Glutamatergic neuron (in vitro differentiated cells): ENCODE measurements around the gene CHRM2. TPM values are rescaled to one million over a fixed set of nuclear protein-coding genes. Genes with fewer than 3 reads are reported as not detected.
"Not testable (repeated sequence)": the region's sequence is repeated elsewhere in the genome, so short reads cannot be mapped to it uniquely, and the experiment has no call there.

ENCODE experiments used
- DNase-seq: peaks from one replicate; pipeline ENCODE4 v3.0.0; 2022
- H3K27ac Mint-ChIP-seq: one replicate; pipeline ENCODE4 v1.8.0; 2020; ENCODE audit warnings: mild to moderate bottlenecking, mixed read lengths, inconsistent platforms; ENCODE audit not compliant: unreplicated experiment
- H3K27me3 Mint-ChIP-seq: one replicate; pipeline ENCODE4 v1.8.0; 2020; ENCODE audit warnings: mild to moderate bottlenecking, moderate library complexity, mixed read lengths, inconsistent platforms; ENCODE audit not compliant: unreplicated experiment
- H3K36me3 Mint-ChIP-seq: one replicate; pipeline ENCODE4 v1.8.0; 2020; ENCODE audit warnings: mild to moderate bottlenecking, mixed read lengths, inconsistent platforms; ENCODE audit not compliant: unreplicated experiment
- H3K4me1 Mint-ChIP-seq: one replicate; pipeline ENCODE4 v1.8.0; 2020; ENCODE audit warnings: mild to moderate bottlenecking, low read depth, mixed read lengths, inconsistent platforms; ENCODE audit not compliant: unreplicated experiment
- H3K4me3 Mint-ChIP-seq: one replicate; pipeline ENCODE4 v1.8.0; 2020; ENCODE audit warnings: mild to moderate bottlenecking, mixed read lengths, inconsistent platforms; ENCODE audit not compliant: unreplicated experiment
- H3K9me3 Mint-ChIP-seq: one replicate; pipeline ENCODE4 v1.8.0; 2020; ENCODE audit warnings: mild to moderate bottlenecking, moderate library complexity, mixed read lengths, inconsistent platforms; ENCODE audit not compliant: unreplicated experiment
- long read RNA-seq: library from polyadenylated mRNA; unstranded; transcript quantifications from one replicate; pipeline ENCODE4 v2.0.0, GENCODE V29; 2020; ENCODE audit not compliant: unreplicated experiment
- total RNA-seq: library from RNA; stranded (reverse); fragmentation: NEBNext Ultra II Directional; extraction: Animal tissue kit (Norgen Biotek cat#: 25700); gene quantifications from one replicate; pipeline ENCODE4 v1.2.1, GENCODE V29; 2021; ENCODE audit not compliant: unreplicated experiment
- TF ChIP-seq, protein P1 (sequence below): fragments of 200-600 bp; sonication (generic); IDR thresholded peaks from one replicate; pipeline ENCODE4 v1.5.0; 2021; ENCODE audit not compliant: partially characterized antibody, unreplicated experiment

CHRM2 gene
- total RNA-seq = not detected
- long read RNA-seq = 0 reads

DNA sequence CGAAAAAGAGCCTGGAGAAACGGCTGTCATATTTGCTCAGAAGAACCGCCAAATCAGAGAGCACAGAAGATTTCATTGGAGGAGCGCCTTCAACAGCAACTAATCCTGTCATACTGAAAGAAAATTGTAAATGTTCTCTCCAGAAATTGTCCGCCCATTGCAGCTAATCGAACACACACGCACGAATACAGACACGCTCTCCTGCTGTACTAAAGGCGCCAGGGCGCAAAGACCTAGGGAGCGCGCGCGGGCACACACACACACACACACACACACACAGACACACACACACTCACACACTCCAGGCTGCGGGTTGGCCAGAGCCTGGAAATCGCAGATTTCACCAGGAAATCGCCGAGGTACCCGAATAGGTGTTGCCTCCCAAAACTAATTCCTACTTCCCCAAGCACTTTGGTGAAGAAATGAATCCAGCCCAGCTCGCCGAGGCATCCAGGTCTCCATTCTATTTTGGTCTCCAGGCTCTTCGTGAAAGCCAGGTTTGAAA, at the start of gene CHRM2:
Gene CHRM2 (plus strand): TSS at position 157 of the 505 bp plus-strand sequence. CDS start 146,214 bp downstream, outside the sequence.
- peak within 1 kb of the TSS; percentile 44 for H3K27ac Mint-ChIP-seq
- H3K4me1 Mint-ChIP-seq = peaks cover 11% of the 10 kb centered on the region
- H3K36me3 Mint-ChIP-seq = no peaks in the 10 kb centered on the region
- H3K9me3 Mint-ChIP-seq = peaks cover 4% of the 10 kb centered on the region
- H3K27me3 Mint-ChIP-seq = peaks cover 13% of the 10 kb centered on the region
- DNase-seq = peak; percentile 22
- TF ChIP-seq, protein P1, sequence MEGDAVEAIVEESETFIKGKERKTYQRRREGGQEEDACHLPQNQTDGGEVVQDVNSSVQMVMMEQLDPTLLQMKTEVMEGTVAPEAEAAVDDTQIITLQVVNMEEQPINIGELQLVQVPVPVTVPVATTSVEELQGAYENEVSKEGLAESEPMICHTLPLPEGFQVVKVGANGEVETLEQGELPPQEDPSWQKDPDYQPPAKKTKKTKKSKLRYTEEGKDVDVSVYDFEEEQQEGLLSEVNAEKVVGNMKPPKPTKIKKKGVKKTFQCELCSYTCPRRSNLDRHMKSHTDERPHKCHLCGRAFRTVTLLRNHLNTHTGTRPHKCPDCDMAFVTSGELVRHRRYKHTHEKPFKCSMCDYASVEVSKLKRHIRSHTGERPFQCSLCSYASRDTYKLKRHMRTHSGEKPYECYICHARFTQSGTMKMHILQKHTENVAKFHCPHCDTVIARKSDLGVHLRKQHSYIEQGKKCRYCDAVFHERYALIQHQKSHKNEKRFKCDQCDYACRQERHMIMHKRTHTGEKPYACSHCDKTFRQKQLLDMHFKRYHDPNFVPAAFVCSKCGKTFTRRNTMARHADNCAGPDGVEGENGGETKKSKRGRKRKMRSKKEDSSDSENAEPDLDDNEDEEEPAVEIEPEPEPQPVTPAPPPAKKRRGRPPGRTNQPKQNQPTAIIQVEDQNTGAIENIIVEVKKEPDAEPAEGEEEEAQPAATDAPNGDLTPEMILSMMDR = no peak
- peak within 1 kb of the TSS; percentile 87 for H3K4me3 Mint-ChIP-seq

DNA sequence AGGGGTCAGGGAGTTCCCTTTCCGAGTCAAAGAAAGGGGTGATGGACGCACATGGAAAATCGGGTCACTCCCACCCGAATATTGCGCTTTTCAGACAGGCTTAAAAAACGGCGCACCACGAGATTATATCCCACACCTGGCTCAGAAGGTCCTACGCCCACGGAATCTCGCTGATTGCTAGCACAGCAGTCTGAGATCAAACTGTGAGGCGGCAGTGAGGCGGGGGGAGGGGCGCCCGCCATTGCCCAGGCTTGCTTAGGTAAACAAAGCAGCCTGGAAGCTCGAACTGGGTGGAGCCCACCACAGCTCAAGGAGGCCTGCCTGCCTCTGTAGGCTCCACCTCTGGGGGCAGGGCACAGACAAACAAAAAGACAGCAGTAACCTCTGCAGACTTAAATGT, 37.1 kb upstream of the CHRM2 start:
- H3K4me1 Mint-ChIP-seq, H3K27me3 Mint-ChIP-seq, DNase-seq, H3K36me3 Mint-ChIP-seq, H3K9me3 Mint-ChIP-seq: not testable (repeated sequence)
- Mint-ChIP-seq H3K4me3 (peak overlapping the region; percentile 69), H3K27ac (peak overlapping the region; percentile 64)

DNA sequence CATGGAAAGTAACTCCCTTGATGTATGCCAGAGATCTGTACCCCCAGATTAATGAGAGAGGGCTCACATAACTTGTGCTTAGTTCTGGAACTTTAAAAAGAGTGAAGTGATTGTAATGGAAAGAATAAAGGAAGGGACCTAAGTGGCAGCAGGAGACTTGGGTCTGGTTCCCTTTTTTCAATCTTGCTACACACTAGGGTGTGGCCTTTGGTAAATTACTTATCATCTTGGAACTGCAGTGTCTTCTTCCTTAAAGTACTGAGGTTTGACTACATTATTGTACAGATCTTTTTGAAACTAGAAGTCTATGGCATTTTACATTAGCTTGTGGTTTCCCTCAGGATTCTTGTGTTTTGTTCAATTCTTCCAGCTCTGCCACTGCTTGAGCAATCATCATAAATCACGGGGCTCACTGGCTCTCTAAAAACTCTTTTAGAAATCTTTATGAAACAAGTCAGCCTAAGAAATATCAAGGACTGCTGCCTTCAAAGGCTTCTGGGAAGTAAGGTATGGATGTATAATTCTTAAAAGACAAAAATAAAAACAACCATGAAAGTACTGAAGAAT, 22.5 kb upstream of the CHRM2 start:
- TF ChIP-seq, protein P1 = no peak
- H3K4me1 Mint-ChIP-seq = no peaks in the 10 kb centered on the region
- no peak overlapping the region for H3K27ac Mint-ChIP-seq
- no peak overlapping the region for H3K4me3 Mint-ChIP-seq
- H3K36me3 Mint-ChIP-seq = no peaks in the 10 kb centered on the region
- no peaks in the 10 kb centered on the region for H3K27me3 Mint-ChIP-seq
- no peaks in the 10 kb centered on the region for H3K9me3 Mint-ChIP-seq
- DNase-seq = no peak

DNA sequence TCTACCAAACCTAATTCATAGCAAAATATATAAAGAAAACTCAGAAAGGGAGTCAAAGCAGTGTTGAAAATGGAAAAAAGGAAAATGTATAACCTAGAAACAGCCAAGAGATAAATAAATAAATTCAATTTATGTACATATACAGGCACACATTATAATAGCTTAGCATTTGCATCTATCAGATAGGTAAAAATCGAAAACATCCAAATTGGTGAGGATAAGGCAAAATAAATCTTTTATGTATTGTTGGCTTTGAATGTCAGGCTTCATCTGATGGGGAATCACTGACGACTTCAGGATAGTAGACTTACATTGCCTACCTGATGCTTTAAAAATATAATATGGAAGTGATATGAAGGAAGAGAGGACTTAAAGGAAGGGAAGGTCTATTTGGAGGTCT, 20.6 kb upstream of the CHRM2 start:
- TF ChIP-seq, protein P1 = no peak
- Mint-ChIP-seq H3K27me3 (no peaks in the 10 kb centered on the region), H3K9me3 (no peaks in the 10 kb centered on the region), H3K27ac (no peak overlapping the region), H3K4me1 (peaks cover 3% of the 10 kb centered on the region), H3K4me3 (no peak overlapping the region), H3K36me3 (no peaks in the 10 kb centered on the region)
- no peak for DNase-seq

DNA sequence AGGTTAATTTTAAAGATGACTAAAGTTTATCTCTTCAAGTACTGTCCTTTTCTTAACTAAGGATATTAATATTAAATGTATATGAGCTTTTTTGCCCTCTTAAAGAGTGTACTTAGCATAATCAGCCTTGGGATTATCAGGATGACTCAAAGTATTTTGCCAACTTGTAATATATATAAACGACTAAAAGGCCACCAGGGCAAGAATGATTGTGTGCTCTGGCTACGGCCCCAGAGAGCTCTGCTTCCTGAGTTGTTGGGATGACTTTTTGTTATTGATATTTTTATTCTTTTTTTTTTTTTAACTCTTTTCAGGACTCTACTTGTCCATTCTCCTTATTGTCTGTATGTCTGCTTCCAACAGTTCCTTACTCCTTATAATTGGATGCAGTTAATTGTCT, 14.8 kb upstream of the CHRM2 start:
- no peaks in the 10 kb centered on the region for H3K36me3 Mint-ChIP-seq
- no peak for DNase-seq
- H3K27me3 Mint-ChIP-seq = no peaks in the 10 kb centered on the region
- H3K4me1 Mint-ChIP-seq = peaks cover 3% of the 10 kb centered on the region
- TF ChIP-seq, protein P1 = no peak
- H3K4me3 Mint-ChIP-seq = no peak overlapping the region
- no peak overlapping the region for H3K27ac Mint-ChIP-seq
- no peaks in the 10 kb centered on the region for H3K9me3 Mint-ChIP-seq
